ENCODE results near the gene MST1.

Gene MST1

DNA sequence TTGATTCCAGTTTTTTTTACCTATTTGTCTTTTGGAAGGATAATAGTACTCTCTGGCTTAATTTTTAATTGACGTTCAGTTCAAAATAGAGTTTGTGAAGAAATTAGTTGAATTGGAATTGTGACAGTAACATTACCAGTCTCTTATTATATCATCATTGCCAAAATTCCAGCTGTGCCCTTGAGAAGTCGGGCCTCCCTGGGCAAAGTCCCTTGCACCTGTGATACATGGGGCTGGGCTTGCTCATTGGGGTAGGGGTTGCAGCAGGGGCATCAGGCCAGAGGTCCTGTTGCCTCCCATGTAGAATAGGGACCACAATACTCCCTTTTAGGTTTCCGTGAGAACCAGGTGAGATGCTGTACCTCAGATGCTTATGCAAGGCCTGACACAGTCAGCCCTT is 43.0 kb downstream of the MST1 start:
- Histone ChIP-seq H3K18ac (ENCODE audit: low read length) (no peak overlapping the region), H3K4ac (ENCODE audit: low read length) (no peak overlapping the region), H2AK5ac (ENCODE audit: low read depth, low read length) (no peak overlapping the region), H2AFZ (ENCODE audit: low read length) (no peak overlapping the region), H4K91ac (ENCODE audit: low read depth, low read length, poor library complexity) (no peak overlapping the region), H3K14ac (ENCODE audit: low read length) (no peak overlapping the region), H3K4me1 (ENCODE audit: control insufficient read depth in 2 of 2, insufficient read depth in 1 of 2, low read depth in 1 of 2, low read length in 2 of 2) (peaks cover 0 to 2% of the 10 kb centered on the region in 2 donors), H3K36me3 (replicated peaks in 1 of 2; ENCODE audit: control insufficient read depth in 2 of 2, insufficient read depth in 2 of 2, low read length in 2 of 2) (peaks cover 0 to 20% of the 10 kb centered on the region in 2 donors), H2BK5ac (ENCODE audit: low read length) (peak overlapping the region; percentile 83), H3K27ac (replicated peaks; ENCODE audit: low read length) (no peak overlapping the region), H4K8ac (ENCODE audit: low read depth, low read length) (no peak overlapping the region), H2BK15ac (ENCODE audit: low read length) (no peak overlapping the region), H2BK12ac (ENCODE audit: low read length) (no peak overlapping the region), H3K79me1 (ENCODE audit: low read depth, low read length) (peaks cover 2% of the 10 kb centered on the region), H3K4me2 (ENCODE audit: insufficient read depth, low read length, poor library complexity, severe bottlenecking) (no peak overlapping the region), H3K4me3 (ENCODE audit: low read length in 2 of 2) (no peak overlapping the region), H3K27me3 (ENCODE audit: control insufficient read depth in 3 of 3, insufficient read depth in 3 of 3, low read depth in 1 of 3, low read length in 3 of 3) (no peaks in the 10 kb centered on the region), H3K9me3 (replicated peaks in 1 of 2; ENCODE audit: control insufficient read depth in 2 of 2, insufficient read depth in 1 of 2, low read depth in 1 of 2, low read length in 2 of 2) (peaks cover 0 to 1% of the 10 kb centered on the region in 2 donors), H2BK120ac (ENCODE audit: low read depth, low read length) (no peak overlapping the region), H3K23ac (ENCODE audit: low read depth, low read length, poor library complexity) (no peak overlapping the region), H3K9ac (ENCODE audit: low read depth, low read length, poor library complexity) (no peak overlapping the region)
- WGBS, 2 donors (ENCODE audit: extremely low coverage in 2 of 2, insufficient read length in 2 of 2, insufficient replicate concordance in 1 of 2), result no CpG with 5 or more reads among the region's 3 CpGs
- DNase-seq (ENCODE audit: low spot score), result no peak

DNA sequence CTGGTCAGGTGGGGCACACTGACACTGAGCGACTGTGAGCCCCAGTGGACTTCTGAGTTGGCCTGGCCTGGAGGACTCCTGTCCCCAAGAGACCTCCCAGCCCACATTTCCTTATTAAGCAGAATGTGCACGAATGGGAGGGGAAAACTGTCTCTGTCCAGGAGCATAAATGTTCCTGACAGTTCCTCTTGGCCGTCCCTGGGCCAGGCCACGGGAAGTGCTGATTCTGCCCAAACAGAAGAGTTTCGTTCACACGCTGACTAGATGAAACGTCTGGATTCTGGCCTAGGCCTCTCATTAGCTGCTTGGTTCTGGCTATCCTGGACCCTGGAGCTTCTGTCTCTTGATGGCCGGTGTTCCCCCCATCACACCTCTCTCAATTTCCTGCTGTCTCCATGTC is 44.6 kb downstream of the MST1 start:
- no CpG with 5 or more reads among the region's 8 CpGs for WGBS, 2 donors (ENCODE audit: extremely low coverage in 2 of 2, insufficient read length in 2 of 2, insufficient replicate concordance in 1 of 2)

GRCh38 chr3:49642708-49643145 is 46.5 kb downstream of the MST1 start:
- no CpG with 5 or more reads among the region's 9 CpGs for whole genome bisulfite sequencing, 2 donors (ENCODE audit: extremely low coverage in 2 of 2, insufficient read length in 2 of 2, insufficient replicate concordance in 1 of 2)

More for the DNA sequence above, 44.6 kb downstream of the MST1 start:
- Histone ChIP-seq H3K79me1 (ENCODE audit: low read depth, low read length) (no peaks in the 10 kb centered on the region), H2BK5ac (ENCODE audit: low read length) (no peak overlapping the region), H3K4ac (ENCODE audit: low read length) (no peak overlapping the region), H3K9ac (ENCODE audit: low read depth, low read length, poor library complexity) (no peak overlapping the region), H3K18ac (ENCODE audit: low read length) (no peak overlapping the region), H3K4me3 (ENCODE audit: low read length in 2 of 2) (no peak overlapping the region), H4K8ac (ENCODE audit: low read depth, low read length) (no peak overlapping the region), H2BK15ac (ENCODE audit: low read length) (no peak overlapping the region), H3K27ac (replicated peaks; ENCODE audit: low read length) (no peak overlapping the region), H3K9me3 (replicated peaks in 1 of 2; ENCODE audit: control insufficient read depth in 2 of 2, insufficient read depth in 1 of 2, low read depth in 1 of 2, low read length in 2 of 2) (peaks cover 0 to 1% of the 10 kb centered on the region in 2 donors), H4K91ac (ENCODE audit: low read depth, low read length, poor library complexity) (no peak overlapping the region), H3K4me2 (ENCODE audit: insufficient read depth, low read length, poor library complexity, severe bottlenecking) (no peak overlapping the region), H3K23ac (ENCODE audit: low read depth, low read length, poor library complexity) (no peak overlapping the region), H2AK5ac (ENCODE audit: low read depth, low read length) (no peak overlapping the region), H3K27me3 (ENCODE audit: control insufficient read depth in 3 of 3, insufficient read depth in 3 of 3, low read depth in 1 of 3, low read length in 3 of 3) (no peaks in the 10 kb centered on the region), H3K4me1 (ENCODE audit: control insufficient read depth in 2 of 2, insufficient read depth in 1 of 2, low read depth in 1 of 2, low read length in 2 of 2) (no peaks in the 10 kb centered on the region), H2BK12ac (ENCODE audit: low read length) (no peak overlapping the region), H2AFZ (ENCODE audit: low read length) (no peak overlapping the region), H3K14ac (ENCODE audit: low read length) (no peak overlapping the region), H3K36me3 (replicated peaks in 1 of 2; ENCODE audit: control insufficient read depth in 2 of 2, insufficient read depth in 2 of 2, low read length in 2 of 2) (peaks cover 0 to 20% of the 10 kb centered on the region in 2 donors), H2BK120ac (ENCODE audit: low read depth, low read length) (no peak overlapping the region)
- DNase-seq (ENCODE audit: low spot score), result no peak

DNA sequence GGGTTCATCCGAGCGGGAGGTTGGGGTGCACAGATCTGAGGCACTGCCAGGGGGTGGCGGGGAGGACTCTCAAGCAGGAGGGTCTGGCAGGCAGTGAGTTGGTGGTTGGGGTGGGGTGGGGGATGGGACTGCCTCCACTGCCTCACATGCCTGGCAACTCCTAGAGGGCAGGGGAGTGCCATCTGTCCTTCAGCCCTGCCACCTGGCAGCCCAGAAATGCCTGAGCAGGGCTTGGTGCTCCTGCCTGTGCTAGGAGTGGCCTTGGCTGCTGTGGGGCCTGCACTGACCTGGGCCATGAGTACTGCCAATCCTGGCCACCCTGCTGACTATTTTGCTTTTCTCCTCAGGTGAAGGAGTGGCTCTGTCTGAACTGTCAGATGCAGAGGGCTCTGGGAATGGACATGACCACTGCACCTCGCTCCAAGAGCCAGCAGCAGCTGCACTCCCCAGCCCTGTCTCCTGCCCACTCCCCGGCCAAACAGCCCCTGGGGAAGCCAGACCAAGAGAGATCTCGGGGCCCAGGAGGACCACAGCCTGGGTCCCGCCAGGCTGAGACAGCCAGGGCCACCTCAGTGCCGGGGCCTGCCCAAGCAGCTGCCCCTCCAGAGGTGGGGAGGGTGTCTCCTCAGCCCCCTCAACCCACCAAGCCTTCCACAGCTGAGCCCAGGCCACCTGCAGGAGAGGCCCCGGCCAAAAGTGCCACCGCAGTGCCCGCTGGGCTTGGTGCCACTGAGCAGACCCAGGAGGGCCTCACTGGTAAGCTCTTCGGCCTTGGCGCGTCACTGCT is 47.2 kb downstream of the MST1 start:
- Histone ChIP-seq H3K36me3 (replicated peaks in 1 of 2; ENCODE audit: control insufficient read depth in 2 of 2, insufficient read depth in 2 of 2, low read length in 2 of 2) (peaks cover 0 to 20% of the 10 kb centered on the region in 2 donors), H2BK15ac (ENCODE audit: low read length) (no peak overlapping the region), H4K91ac (ENCODE audit: low read depth, low read length, poor library complexity) (no peak overlapping the region)

More at GRCh38 chr3:49642708-49643145, 46.5 kb downstream of the MST1 start:
- Histone ChIP-seq H3K9ac (ENCODE audit: low read depth, low read length, poor library complexity) (no peak overlapping the region), H3K9me3 (replicated peaks in 1 of 2; ENCODE audit: control insufficient read depth in 2 of 2, insufficient read depth in 1 of 2, low read depth in 1 of 2, low read length in 2 of 2) (peaks cover 0 to 1% of the 10 kb centered on the region in 2 donors), H2AFZ (ENCODE audit: low read length) (no peak overlapping the region), H3K4me2 (ENCODE audit: insufficient read depth, low read length, poor library complexity, severe bottlenecking) (no peak overlapping the region), H3K79me1 (ENCODE audit: low read depth, low read length) (no peaks in the 10 kb centered on the region), H2AK5ac (ENCODE audit: low read depth, low read length) (peak overlapping the region; percentile 44), H3K14ac (ENCODE audit: low read length) (no peak overlapping the region), H3K4ac (ENCODE audit: low read length) (no peak overlapping the region), H2BK5ac (ENCODE audit: low read length) (no peak overlapping the region), H3K23ac (ENCODE audit: low read depth, low read length, poor library complexity) (peak overlapping the region; percentile 13), H2BK12ac (ENCODE audit: low read length) (no peak overlapping the region), H3K27me3 (ENCODE audit: control insufficient read depth in 3 of 3, insufficient read depth in 3 of 3, low read depth in 1 of 3, low read length in 3 of 3) (no peaks in the 10 kb centered on the region), H3K36me3 (replicated peaks in 1 of 2; ENCODE audit: control insufficient read depth in 2 of 2, insufficient read depth in 2 of 2, low read length in 2 of 2) (peaks cover 0 to 20% of the 10 kb centered on the region in 2 donors), H4K8ac (ENCODE audit: low read depth, low read length) (peak overlapping the region; percentile 44), H2BK15ac (ENCODE audit: low read length) (no peak overlapping the region), H3K27ac (replicated peaks; ENCODE audit: low read length) (no peak overlapping the region), H4K91ac (ENCODE audit: low read depth, low read length, poor library complexity) (no peak overlapping the region), H2BK120ac (ENCODE audit: low read depth, low read length) (no peak overlapping the region), H3K4me3 (ENCODE audit: low read length in 2 of 2) (no peak overlapping the region), H3K18ac (ENCODE audit: low read length) (peak overlapping the region; percentile 52), H3K4me1 (ENCODE audit: control insufficient read depth in 2 of 2, insufficient read depth in 1 of 2, low read depth in 1 of 2, low read length in 2 of 2) (peaks cover 0 to 2% of the 10 kb centered on the region in 2 donors)
- DNase-seq (ENCODE audit: low spot score), result no peak

More for the DNA sequence above, 47.2 kb downstream of the MST1 start:
- H3K4me3 ChIP-seq (ENCODE audit: low read length in 2 of 2), result peak overlapping the region in 1 of 2 donors; percentile 16
- no peak overlapping the region for H3K4me2 ChIP-seq (ENCODE audit: insufficient read depth, low read length, poor library complexity, severe bottlenecking)
- no peak overlapping the region for H2BK5ac ChIP-seq (ENCODE audit: low read length)
- H2AK5ac ChIP-seq (ENCODE audit: low read depth, low read length), result peak overlapping the region; percentile 44
- H3K27me3 ChIP-seq (ENCODE audit: control insufficient read depth in 3 of 3, insufficient read depth in 3 of 3, low read depth in 1 of 3, low read length in 3 of 3), result no peaks in the 10 kb centered on the region
- H4K8ac ChIP-seq (ENCODE audit: low read depth, low read length), result no peak overlapping the region
- H3K4me1 ChIP-seq (ENCODE audit: control insufficient read depth in 2 of 2, insufficient read depth in 1 of 2, low read depth in 1 of 2, low read length in 2 of 2), result peaks cover 0 to 2% of the 10 kb centered on the region in 2 donors
- peak overlapping the region; percentile 3 for H3K9ac ChIP-seq (ENCODE audit: low read depth, low read length, poor library complexity)
- peaks cover 0 to 1% of the 10 kb centered on the region in 2 donors for H3K9me3 ChIP-seq (replicated peaks in 1 of 2; ENCODE audit: control insufficient read depth in 2 of 2, insufficient read depth in 1 of 2, low read depth in 1 of 2, low read length in 2 of 2)
- no peak overlapping the region for H2AFZ ChIP-seq (ENCODE audit: low read length)
- H3K4ac ChIP-seq (ENCODE audit: low read length), result no peak overlapping the region
- H3K18ac ChIP-seq (ENCODE audit: low read length), result peak overlapping the region; percentile 52
- H2BK120ac ChIP-seq (ENCODE audit: low read depth, low read length), result no peak overlapping the region
- no CpG with 5 or more reads among the region's 14 CpGs for WGBS, 2 donors (ENCODE audit: extremely low coverage in 2 of 2, insufficient read length in 2 of 2, insufficient replicate concordance in 1 of 2)
- no peaks in the 10 kb centered on the region for H3K79me1 ChIP-seq (ENCODE audit: low read depth, low read length)
- no peak overlapping the region for H3K27ac ChIP-seq (replicated peaks; ENCODE audit: low read length)
- H3K23ac ChIP-seq (ENCODE audit: low read depth, low read length, poor library complexity), result peak overlapping the region; percentile 19
- H3K14ac ChIP-seq (ENCODE audit: low read length), result peak overlapping the region; percentile 65
- no peak overlapping the region for H2BK12ac ChIP-seq (ENCODE audit: low read length)
- no peak for DNase-seq (ENCODE audit: low spot score)

Measured in neuronal stem cell (in vitro differentiated cells).